Hepatic stellate cell (primary cell): ENCODE measurements around the gene ASPHD2.

Experiments used
- DNase-seq: peaks from one replicate; pipeline ENCODE4 v3.0.0; 2011; ENCODE audit warnings: low spot score

ASPHD2 gene

DNA sequence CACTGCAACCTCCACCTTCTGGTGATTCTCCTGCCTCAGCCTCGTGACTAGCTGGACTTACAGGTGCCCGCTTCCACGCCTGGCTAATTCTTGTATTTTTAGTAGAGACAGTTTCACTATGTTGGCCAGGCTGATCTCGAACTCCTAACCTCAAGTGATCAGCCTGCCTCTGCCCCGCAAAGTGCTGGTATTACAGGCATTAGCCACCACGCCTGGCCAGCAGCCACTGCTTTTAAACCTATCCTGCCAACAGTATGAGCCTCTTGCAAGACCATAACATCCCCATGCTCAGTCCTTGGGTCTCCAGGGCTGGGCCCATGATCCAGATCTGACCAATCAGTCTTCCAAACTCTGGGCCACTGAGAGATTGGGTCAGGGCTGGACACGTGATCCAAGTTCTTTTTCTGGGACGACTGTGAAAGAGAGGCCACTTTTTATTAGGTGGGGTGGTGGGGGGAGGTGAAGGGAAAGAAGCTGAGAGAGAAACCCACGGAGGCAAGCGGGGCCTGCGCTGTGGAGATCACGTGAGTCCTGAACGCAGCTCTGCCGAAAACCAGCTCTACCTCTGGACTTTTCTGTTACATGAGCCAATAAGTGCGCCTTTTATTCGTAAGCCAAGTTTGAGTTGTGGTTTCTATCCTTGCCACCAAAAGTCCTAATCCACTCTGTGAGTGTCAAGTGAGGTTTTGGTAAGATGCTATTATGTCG is 17.9 kb downstream of the ASPHD2 start:
- no peak for DNase-seq

- no peak for DNase-seq
These were observed 18.7 kb downstream of the ASPHD2 start for GRCh38 chr22:26447584-26448329.

GRCh38 chr22:26448334-26448733 is 19.3 kb downstream of the ASPHD2 start:
- no peak for DNase-seq

- DNase-seq = no peak
These were observed 19.9 kb downstream of the ASPHD2 start for GRCh38 chr22:26448941-26449340.

- no peak for DNase-seq
These were observed 21.6 kb downstream of the ASPHD2 start for GRCh38 chr22:26450453-26451185.

DNA sequence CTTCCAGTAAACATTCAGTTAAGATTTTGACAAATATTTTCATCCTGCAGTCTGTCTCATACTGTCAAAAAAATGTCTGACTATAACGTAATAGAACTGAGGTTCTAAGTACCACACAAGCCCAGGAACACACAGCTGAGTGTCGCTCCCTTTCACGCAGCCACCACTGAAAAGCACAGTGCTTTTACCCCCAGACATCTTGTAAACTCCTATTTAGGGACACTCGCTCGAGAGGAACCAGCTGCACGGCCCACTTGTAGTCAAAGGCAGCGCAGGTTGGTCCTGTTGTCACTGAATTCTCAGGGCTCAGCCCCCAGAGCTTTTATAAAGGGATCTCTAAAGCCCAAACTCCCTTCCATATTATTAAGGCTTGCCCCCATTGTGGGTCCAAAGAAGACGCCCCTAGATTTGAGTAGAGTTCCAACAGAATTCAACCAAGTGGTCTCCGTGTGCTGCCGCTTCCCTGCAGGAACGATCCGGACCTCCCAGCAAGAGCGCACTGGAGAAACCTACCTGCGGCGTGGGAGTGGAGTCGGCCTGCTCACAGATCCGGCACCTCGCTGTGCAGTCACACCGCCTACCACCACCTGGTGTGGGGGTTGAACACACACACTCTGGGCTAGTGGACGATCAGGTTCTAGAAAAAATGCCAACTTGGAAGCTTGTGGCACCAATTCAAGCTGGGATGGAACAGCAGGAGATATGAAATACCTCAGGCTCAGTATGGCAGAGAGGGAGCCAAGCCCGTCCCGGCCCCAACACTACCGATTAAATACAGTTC is 23.4 kb downstream of the ASPHD2 start:
- no peak for DNase-seq

- DNase-seq = no peak
These were observed 24.2 kb downstream of the ASPHD2 start for GRCh38 chr22:26453216-26453615.

DNA sequence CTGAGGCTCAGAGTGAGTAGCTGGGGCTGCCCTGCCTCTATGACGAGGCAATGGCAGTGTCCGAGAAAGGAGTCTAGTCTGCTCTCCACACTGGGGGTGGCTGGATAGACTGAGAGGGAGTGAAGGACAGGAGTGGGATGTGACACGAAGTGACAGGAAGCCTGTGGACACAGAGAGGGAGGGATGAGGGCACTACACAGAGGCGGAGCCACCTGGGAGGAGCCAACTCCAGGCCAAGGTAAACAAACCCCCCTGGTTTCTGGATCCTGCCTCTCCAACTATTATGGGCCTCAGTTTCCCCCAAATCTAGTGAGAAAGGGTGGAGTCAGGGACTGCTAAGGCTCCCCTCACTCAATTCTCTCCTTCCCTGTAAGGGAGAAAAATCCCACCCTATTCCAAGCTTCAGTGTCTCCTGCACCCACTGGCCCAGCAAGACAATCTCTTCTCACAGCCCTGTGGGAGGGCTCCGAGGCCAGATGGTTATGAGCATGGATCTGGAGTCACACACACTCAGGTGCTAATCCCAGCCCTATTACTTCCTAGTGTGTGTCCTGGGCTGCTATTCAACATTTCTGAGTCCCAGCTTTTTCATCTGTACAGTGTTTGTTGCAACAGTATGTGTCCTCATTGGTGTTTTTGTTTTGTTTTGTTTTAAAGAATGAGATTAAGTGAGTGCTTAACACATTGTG is 24.9 kb downstream of the ASPHD2 start:
- DNase-seq = no peak

DNA sequence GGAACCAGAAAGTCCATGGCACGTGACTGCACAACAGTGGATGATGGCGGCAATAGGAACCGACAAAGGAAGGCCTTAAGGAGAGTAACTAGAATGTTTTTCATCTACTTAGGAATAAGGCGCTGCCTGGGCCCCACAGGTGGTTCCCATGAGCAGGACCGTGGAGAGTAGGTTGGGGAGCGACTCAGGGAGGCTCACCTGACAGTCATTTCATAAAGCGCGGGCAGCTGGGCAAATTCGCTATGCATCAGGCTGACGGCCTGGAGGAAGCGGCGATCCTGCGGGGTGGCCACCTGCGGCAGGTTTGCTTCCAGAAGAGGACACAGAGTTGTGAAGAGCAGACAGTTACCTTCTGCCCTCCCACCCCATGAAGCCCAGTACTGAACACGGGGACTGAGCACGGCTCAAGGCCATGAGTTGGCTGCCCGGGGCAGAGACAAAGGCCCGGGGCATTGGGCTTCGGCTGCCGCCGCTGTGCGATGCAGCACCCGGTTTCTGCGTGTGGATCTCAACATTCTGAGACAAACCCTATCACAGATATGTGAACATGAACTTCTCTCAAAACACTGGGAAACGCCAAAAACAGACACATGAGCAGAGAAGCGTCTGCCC is 28.7 kb downstream of the ASPHD2 start:
- no peak for DNase-seq

DNA sequence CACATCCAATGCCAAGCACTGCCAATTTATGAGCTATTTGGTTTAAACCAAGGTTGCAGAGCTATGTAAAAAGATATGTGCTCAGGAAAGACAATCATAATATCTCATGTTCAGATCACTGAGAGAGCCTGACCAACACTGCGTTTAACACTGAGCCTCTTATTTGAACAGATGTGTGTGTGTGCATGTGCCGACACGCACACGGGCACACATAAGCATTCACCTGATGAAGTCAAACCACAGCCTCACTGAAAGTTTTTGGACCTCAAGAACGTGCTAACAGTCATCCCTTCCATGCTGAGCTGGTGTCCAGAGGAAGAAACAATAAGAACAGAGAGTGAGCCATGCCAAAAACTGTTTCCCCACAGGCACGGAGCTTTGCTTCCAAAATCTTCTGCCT is 31.1 kb downstream of the ASPHD2 start:
- no peak for DNase-seq

DNA sequence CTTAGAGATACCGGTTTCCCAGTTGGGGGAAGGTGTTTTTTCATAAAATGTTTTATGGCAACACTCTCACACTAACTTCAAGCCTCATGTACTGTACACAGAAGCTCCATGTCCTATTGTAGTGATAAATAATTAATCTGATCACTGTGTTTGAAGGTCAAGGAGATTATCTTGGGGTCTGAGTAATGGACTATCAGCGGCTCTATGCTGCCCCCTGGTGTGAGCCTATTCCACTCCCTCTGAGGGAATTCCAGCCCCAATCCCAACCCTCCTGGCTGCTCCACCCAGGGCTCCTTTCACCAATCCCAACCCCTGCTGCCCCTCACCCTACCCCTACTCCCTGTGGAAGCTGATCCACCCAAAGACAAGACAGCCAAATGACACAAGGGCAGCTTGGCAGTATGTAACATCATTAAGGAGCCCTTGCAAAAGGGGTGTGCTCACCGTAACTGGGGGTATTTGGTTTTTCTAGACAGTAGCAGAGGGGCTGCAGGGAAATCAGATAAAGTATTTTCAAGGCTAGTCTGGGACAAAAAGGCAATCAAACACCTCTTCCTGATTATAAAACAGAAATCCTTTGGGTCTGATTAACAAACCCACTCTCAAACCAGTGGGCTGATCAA is 32.2 kb downstream of the ASPHD2 start:
- DNase-seq = peak; percentile 70

DNA sequence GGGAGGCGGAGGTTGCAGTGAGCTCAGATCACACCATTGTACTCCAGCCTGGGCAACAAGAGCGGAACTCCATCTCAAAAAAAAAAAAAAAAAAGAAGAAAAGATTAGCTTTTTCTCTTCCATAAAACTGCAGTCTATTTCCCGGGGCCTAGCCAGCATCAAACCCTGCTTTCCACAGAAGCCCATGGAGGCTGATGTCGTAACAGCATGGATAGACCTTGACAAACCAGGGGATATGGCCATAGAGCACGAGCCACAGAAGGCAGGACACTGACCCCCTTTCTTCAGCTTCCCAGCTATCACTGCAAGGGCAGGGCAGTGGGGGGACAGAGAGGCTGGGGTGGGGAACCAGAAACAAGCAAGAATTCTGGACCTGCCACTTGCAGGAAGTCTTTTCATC is 33.0 kb downstream of the ASPHD2 start:
- DNase-seq = no peak

GRCh38 chr22:26462641-26463040 is 33.6 kb downstream of the ASPHD2 start:
- DNase-seq = no peak

GRCh38 chr22:26463101-26463661 is 34.1 kb downstream of the ASPHD2 start:
- no peak for DNase-seq

- DNase-seq = no peak
These were observed 34.6 kb downstream of the ASPHD2 start for GRCh38 chr22:26463688-26464087.

GRCh38 chr22:26464312-26464711 is 35.3 kb downstream of the ASPHD2 start:
- no peak for DNase-seq

- DNase-seq = no peak
These were observed 37.1 kb downstream of the ASPHD2 start for GRCh38 chr22:26466196-26466595.

DNA sequence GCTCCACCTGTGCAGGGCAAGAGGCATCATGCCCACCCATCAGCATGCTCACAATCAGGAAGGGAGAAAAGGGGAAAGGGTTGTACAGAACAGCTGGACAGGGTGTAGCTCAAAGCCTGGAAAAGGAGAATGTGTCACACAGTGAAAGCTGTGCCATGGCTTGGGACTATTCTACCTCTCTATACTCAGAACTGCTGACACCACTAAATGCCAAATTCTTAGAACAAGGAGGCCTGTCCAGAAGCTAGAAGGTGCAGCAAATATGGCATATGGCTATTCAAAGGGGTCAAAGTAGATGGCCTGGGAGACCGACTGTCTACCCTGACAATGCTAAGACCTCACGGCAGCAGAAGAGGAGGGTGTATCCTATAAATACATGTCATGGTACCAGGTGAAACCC is 41.7 kb downstream of the ASPHD2 start:
- DNase-seq = no peak

DNA sequence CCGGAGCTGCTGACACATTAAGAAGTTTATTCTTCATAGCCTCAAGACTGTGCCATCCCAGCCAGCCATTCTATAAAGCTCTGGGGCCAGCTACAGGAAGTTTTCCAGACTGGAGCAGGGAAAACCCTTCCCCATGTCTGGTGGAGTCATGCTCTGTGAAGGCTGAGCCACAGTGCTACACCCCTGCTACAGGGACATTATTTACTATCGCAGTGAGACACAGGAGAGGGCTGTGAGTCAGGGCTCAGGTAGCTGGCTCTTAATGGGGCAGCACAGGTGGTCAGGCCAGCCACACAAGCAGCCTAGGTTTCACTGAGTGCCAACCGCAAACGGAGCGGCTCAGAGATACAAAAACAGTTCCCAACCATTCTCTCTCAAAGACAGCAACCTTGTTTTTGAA is 42.5 kb downstream of the ASPHD2 start:
- peak; percentile 69 for DNase-seq

DNA sequence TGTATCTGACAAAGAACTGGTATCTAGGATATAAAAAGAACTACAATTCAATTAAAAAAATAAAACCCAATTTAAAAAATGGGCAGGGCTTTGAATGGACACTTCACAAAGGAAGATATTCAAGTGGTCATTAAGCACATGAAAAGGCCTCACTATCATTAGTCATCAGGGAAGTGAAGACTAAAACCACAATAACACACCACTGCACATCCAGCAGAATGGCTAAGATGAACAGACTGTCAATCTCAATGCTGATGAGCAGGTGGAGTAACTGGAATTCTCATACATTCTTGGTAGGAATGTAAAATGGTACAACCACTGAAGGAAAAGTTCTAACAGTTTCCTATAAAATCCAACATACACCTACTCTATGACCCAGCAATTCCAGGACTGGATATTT is 45.6 kb downstream of the ASPHD2 start:
- DNase-seq = no peak
